GM10248 (cell line): ENCODE results near the gene LCNL1.

Source experiments
- CTCF ChIA-PET: fragments of 300-600 bp; sonication (Branson Sonifier 250); formaldehyde crosslinking; extraction: SDS; loops from one replicate; lab custom pipeline; 2021; ENCODE audit warnings: antibody characterized with exemption; lab: Yijun Ruan, JAX
- POLR2A ChIA-PET: fragments of 350-650 bp; sonication (Branson Sonifier 250); formaldehyde crosslinking; extraction: SDS; loops from one replicate; lab custom pipeline; 2020; ENCODE audit warnings: antibody characterized with exemption; lab: Yijun Ruan, JAX
- DNase-seq: peaks from one replicate; pipeline ENCODE4 v3.0.0; 2012; ENCODE audit errors: extremely low spot score
- TF ChIP-seq, protein P1 (sequence below): IDR thresholded peaks from 2 replicates; pipeline ENCODE4 v1.5.1; 2012; ENCODE audit warnings: mild to moderate bottlenecking, low read depth; ENCODE audit errors: extremely low read depth, missing control alignments, control extremely low read depth

LCNL1 gene

DNA sequence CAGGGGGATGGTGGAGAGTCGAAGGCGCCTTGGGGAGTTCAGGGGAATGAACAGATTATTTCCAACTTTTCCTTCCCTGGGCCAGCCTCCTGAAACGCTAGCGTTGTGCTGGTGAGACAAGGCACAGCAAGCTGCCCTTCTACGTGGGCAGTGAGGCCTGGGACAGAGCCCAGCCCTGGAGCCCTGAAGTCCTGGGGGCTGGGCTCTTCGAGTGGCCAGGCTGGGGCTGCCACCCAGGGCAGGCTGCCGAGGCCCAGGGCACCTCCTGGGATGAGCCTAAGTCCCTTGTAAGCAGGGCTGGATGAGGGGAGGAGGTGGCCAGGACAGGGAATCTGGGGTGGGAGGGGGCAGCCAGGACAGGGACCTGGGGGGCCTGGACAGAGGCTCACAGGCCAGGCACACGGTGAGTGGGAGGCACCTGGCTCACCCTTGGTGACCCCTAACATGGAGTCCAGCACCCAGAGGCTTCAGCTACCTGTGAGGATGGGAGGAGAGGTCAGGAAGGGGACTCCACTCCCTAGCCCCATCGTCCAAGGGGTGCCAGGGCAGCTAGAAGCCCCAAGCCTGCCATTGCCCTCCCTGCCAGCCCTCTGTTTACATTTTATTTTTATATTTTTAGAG lies 32.0 kb upstream of the LCNL1 start:
- POLR2A ChIA-PET = no interaction called here
- DNase-seq = no peak
- TF ChIP-seq, protein P1, sequence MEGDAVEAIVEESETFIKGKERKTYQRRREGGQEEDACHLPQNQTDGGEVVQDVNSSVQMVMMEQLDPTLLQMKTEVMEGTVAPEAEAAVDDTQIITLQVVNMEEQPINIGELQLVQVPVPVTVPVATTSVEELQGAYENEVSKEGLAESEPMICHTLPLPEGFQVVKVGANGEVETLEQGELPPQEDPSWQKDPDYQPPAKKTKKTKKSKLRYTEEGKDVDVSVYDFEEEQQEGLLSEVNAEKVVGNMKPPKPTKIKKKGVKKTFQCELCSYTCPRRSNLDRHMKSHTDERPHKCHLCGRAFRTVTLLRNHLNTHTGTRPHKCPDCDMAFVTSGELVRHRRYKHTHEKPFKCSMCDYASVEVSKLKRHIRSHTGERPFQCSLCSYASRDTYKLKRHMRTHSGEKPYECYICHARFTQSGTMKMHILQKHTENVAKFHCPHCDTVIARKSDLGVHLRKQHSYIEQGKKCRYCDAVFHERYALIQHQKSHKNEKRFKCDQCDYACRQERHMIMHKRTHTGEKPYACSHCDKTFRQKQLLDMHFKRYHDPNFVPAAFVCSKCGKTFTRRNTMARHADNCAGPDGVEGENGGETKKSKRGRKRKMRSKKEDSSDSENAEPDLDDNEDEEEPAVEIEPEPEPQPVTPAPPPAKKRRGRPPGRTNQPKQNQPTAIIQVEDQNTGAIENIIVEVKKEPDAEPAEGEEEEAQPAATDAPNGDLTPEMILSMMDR = no peak
- CTCF ChIA-PET = interaction anchor here (2.5 kb wide), 1 partner anchor 78 kb away, joined by 9 read pairs; no protein-coding TSS in a partner anchor

DNA sequence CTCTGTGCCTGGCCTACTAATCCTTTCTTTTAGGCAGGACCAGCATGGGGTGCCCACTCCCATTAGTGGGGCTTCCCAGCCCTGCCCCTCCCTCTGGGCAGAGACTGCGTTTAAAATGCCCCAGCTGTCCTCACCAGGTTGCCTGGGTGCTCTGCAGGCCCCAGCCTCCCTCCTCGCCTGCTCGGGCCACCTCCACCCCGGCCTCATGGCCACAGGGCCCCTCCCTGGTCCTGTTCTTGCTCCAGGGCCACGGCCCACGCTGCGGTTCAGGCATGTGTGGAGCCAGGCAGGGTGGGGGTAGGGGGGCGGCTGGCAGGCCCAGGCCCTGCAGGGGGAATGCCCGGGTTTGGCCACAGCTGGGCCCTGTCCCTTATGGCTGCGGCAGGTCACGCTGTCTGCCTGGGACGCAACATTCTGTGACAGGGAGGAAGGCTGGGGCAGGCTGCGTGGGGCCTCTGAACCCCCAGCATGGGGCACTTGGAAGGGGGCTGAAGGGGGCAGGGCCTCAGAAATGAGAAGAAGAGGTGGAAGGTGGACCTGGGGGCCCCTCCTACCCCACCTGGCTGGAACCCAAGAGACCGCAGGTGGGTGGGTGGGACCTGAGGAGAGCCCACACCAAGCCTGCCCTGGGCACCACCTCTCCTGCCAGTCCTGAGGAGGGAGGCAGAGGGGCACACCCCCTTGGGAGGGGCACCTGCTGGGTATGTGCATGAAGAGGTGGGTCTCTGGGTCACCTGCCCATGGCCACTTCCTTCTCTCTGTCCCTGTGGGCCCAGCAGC lies 31.1 kb upstream of the LCNL1 start, which contains the start of gene LCN12:
Gene LCN12 (plus strand): TSS at position 733 of the 780 bp plus-strand sequence. CDS start 55 bp downstream, outside the sequence.
- TF ChIP-seq, protein P1 = no peak
- ChIA-PET CTCF (interaction anchor here (2.5 kb wide), 1 partner anchor 78 kb away, joined by 9 read pairs; no protein-coding TSS in a partner anchor), POLR2A (no interaction called here)
- no peak for DNase-seq

DNA sequence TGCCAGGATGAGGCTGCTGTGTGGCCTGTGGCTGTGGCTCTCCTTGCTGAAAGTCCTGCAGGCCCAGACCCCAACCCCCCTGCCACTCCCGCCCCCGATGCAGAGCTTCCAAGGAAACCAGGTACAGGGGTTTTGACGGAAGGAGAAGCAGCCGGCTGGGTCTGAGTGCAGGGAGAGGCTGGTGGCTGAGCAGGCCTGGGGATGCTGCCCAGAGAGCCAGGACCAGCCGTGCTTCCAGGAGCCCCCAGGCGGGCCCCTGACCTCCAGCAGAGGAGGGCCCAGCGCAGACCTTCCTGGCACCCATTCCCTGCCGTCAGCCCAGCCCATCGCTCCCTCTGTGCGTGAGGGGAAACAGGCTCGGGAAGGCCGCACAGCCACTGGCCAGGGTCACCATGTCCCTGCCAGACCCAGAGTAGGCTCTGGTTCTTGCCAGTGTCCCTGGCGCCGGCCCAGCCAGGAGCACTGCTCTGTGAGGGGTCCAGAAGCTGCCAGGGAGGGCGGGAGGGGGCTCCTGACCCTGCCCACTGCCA lies 30.4 kb upstream of the LCNL1 start:
- TF ChIP-seq, protein P1 = no peak
- ChIA-PET CTCF (interaction anchor here (2.4 kb wide), 1 partner anchor 83 kb away, joined by 8 read pairs; no protein-coding TSS in a partner anchor), POLR2A (no interaction called here)
- DNase-seq = no peak

DNA sequence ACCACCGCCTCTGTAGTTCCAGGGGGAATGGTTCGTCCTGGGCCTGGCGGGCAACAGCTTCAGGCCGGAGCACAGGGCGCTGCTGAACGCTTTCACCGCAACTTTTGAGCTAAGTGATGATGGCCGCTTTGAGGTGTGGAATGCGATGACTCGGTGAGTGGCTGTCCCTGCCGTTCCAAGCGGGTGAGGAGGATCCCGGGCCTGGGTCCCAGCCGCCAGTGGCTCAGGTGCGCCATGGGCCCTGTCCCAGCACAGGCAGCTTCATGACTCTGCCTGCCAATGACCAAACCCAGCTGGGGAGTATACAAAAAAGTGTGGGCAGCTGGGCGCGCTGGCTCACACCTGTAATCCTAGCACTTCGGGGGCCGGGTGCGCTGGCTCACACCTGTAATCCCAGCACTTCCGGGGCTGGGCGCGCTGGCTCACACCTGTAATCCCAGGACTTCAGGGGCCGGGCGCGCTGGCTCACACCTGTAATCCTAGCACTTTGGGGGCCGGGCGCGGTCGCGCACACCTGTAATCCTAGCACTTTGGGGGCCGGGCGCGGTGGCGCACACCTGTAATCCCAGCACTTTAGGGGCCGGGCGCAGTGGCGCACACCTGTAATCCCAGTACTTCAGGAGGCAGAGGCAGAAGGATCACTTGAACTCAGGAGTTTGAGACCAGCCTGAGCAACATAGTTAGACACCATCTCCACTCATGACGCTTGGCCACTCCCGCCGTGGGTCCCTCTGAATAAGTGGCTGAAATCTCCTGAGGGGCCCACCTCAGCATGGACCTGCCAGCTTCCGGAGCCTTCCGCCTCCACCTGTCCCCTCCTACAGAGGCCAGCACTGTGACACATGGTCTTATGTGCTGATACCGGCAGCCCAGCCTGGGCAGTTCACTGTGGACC lies 29.7 kb upstream of the LCNL1 start:
- POLR2A ChIA-PET = no interaction called here
- CTCF ChIA-PET = interaction anchor here (2.4 kb wide), 1 partner anchor 82 kb away, joined by 8 read pairs; no protein-coding TSS in a partner anchor
- TF ChIP-seq, protein P1 = no peak
- no peak for DNase-seq

DNA sequence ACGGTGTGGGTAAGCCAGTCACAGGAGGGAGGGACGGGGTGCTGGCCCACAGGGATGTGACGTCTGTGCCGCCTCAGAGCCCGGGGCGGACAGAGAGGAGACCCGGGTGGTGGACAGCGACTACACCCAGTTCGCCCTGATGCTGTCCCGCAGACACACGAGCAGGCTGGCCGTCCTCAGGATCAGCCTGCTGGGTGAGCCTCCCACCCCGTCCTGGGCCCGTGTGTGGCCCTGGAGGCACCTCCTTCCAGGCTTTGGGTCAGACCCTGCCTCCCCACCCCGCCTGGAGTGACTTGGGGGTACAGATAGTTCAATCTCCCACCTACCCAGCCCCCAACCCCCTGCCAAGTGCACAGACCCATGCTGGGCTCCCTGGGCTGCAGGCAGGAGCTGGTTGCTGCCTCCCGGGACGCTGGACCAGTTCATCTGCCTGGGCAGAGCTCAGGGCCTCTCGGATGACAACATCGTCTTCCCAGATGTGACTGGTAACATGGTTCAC lies 29.0 kb upstream of the LCNL1 start:
- POLR2A ChIA-PET = no interaction called here
- CTCF ChIA-PET = interaction anchor here (2.4 kb wide), 1 partner anchor 81 kb away, joined by 8 read pairs; no protein-coding TSS in a partner anchor
- no peak for DNase-seq
- TF ChIP-seq, protein P1 = no peak
